HCT116 (cell line): ENCODE measurements around the gene VAV2. TPM values are rescaled to one million over a fixed set of nuclear protein-coding genes. Genes with fewer than 3 reads are reported as not detected.

Source experiments
- ATAC-seq: fragments of 200-7000 bp; cut with Tn5 transposase; 2 replicates; pipeline ENCODE4 v1.9.1; 2020; ENCODE audit warnings: mild to moderate bottlenecking, moderate library complexity
- BruUV-seq: library from RNA; stranded (reverse); fragments of 400-500 nt; replicated peaks from 2 replicates; lab custom pipeline; 2021; lab: Mats Ljungman, UMichigan
- CTCF ChIA-PET: fragments of 300-600 bp; sonication (Branson Sonifier 250); formaldehyde crosslinking; loops from one replicate; lab custom pipeline; 2021; ENCODE audit warnings: antibody characterized with exemption; lab: Charles Lee
- POLR2A ChIA-PET: fragments of 300-600, 350-600 bp; sonication (Branson Sonifier 250); formaldehyde crosslinking; loops from one replicate; lab custom pipeline; 2021; ENCODE audit warnings: antibody characterized with exemption; lab: Charles Lee
- RAD21 ChIA-PET, 2 experiments: fragments of 300-600 bp; sonication (Branson Sonifier 250); formaldehyde crosslinking; loops; one replicate each; lab custom pipeline; 2023; ENCODE audit warnings: low total read pairs in 2 of 2; ENCODE audit not compliant: uncharacterized antibody in 2 of 2, unreplicated experiment in 2 of 2, low non-redundant PET in 1 of 2; lab: Charles Lee
- DNase-seq: peaks from one replicate; pipeline ENCODE4 v3.0.0-alpha.2; 2010; ENCODE audit warnings: low read depth, low spot score
- H2AFZ ChIP-seq: fragments of 200-600 bp; shearing (Covaris generic), sonication (generic); 2 replicates; pipeline ENCODE4 v1.6.1; 2017; ENCODE audit warnings: low read depth, mixed run types, mixed read lengths, antibody characterized with exemption, low read length; ENCODE audit not compliant: poor library complexity, severe bottlenecking
- H3K27ac ChIP-seq: 2 replicates; pipeline ENCODE4 v1.5.1; 2012; ENCODE audit warnings: low read depth, low read length
- H3K27me3 ChIP-seq: fragments of 200-600 bp; sonication (generic); 2 replicates; pipeline ENCODE4 v1.6.1; 2016; ENCODE audit warnings: mixed run types, low read length, mixed read lengths; ENCODE audit not compliant: insufficient read depth
- H3K36me3 ChIP-seq, 2 experiments: fragments of 200-500 bp in 1 of 2; fragments of 200-600 bp in 1 of 2; sonication (Bioruptor generic) in 1 of 2; sonication (generic) in 1 of 2; 2 replicates each; pipeline versions ENCODE4 v1.5.1 to v1.6.1; 2014 to 2016; ENCODE audit warnings: low read length in 2 of 2, inconsistent platforms in 1 of 2, mixed read lengths in 1 of 2, mixed run types in 1 of 2; ENCODE audit not compliant: insufficient read depth in 2 of 2, control insufficient read depth in 1 of 2
- H3K4me1 ChIP-seq, 2 experiments: fragments of 200-600 bp in 1 of 2; sonication (generic) in 1 of 2; 2 replicates each; pipeline versions ENCODE4 v1.5.1 to v1.6.1; 2012 to 2017; ENCODE audit warnings: low read length in 2 of 2, inconsistent platforms in 1 of 2, mild to moderate bottlenecking in 1 of 2, mixed read lengths in 1 of 2, mixed run types in 1 of 2, moderate library complexity in 1 of 2; ENCODE audit not compliant: insufficient read depth in 2 of 2, control insufficient read depth in 1 of 2
- H3K4me2 ChIP-seq: fragments of 200-600 bp; sonication (generic); 2 replicates; pipeline ENCODE4 v1.6.1; 2017; ENCODE audit warnings: mixed run types, low read length, mixed read lengths
- H3K4me3 ChIP-seq, 2 experiments: fragments of 200-600 bp in 1 of 2; sonication (generic) in 1 of 2; replicated peaks in 1 of 2; 2 replicates each; pipeline ENCODE4 v1.5.1; 2011 to 2016; ENCODE audit warnings: low read length in 2 of 2, control low read depth in 1 of 2, low read depth in 1 of 2, mild to moderate bottlenecking in 1 of 2, mixed read lengths in 1 of 2, mixed run types in 1 of 2
- H3K79me2 ChIP-seq: fragments of 200-600 bp; sonication (generic); 2 replicates; pipeline ENCODE4 v1.6.1; 2017; ENCODE audit warnings: mild to moderate bottlenecking, mixed run types, low read length, moderate library complexity, mixed read lengths; ENCODE audit not compliant: insufficient read depth
- H3K9ac ChIP-seq: fragments of 200-600 bp; sonication (generic); 2 replicates; pipeline ENCODE4 v1.6.1; 2016; ENCODE audit warnings: low read length, mixed read lengths
- H3K9me2 ChIP-seq: fragments of 200-600 bp; sonication (generic), shearing (Covaris generic); 2 replicates; pipeline ENCODE4 v1.6.1; 2017; ENCODE audit warnings: mixed run types, mild to moderate bottlenecking, moderate library complexity; ENCODE audit not compliant: insufficient read depth
- H3K9me3 ChIP-seq, 2 experiments: fragments of 200-500 bp in 1 of 2; fragments of 200-600 bp in 1 of 2; sonication (Bioruptor generic) in 1 of 2; sonication (generic) in 1 of 2; 2 replicates each; pipeline ENCODE4 v1.6.1; 2014 to 2017; ENCODE audit warnings: low read length in 2 of 2, mixed read lengths in 2 of 2, inconsistent platforms in 1 of 2, low read depth in 1 of 2, mild to moderate bottlenecking in 1 of 2, mixed run types in 1 of 2, moderate library complexity in 1 of 2; ENCODE audit not compliant: control insufficient read depth in 1 of 2, insufficient read depth in 1 of 2
- H4K20me1 ChIP-seq: fragments of 200-600 bp; sonication (generic), shearing (Covaris generic); 2 replicates; pipeline ENCODE4 v1.6.1; 2017; ENCODE audit warnings: mixed run types, mild to moderate bottlenecking, moderate library complexity; ENCODE audit not compliant: insufficient read depth
- ATF3 ChIP-seq: IDR thresholded peaks from 2 replicates; pipeline ENCODE4 v1.6.1; 2012
- CEBPB ChIP-seq: IDR thresholded peaks from 2 replicates; pipeline ENCODE4 v1.6.1; 2012; ENCODE audit warnings: low read depth
- CTCF ChIP-seq, 3 experiments: fragments of 200-600 bp in 1 of 3; sonication (generic) in 1 of 3; IDR thresholded peaks in 2 of 3; conservative IDR thresholded peaks in 1 of 3; 2 replicates each; pipeline ENCODE4 v1.5.1; 2012 to 2017; ENCODE audit warnings: low read depth in 2 of 3, low read length in 2 of 3, antibody characterized with exemption in 1 of 3, borderline replicate concordance in 1 of 3, control low read depth in 1 of 3, mild to moderate bottlenecking in 1 of 3, mixed read lengths in 1 of 3, mixed run types in 1 of 3, moderate library complexity in 1 of 3; ENCODE audit not compliant: insufficient read depth in 1 of 3
- ELF1 ChIP-seq: IDR thresholded peaks from 2 replicates; pipeline ENCODE4 v1.6.1; 2012; ENCODE audit warnings: low read depth, borderline replicate concordance
- EZH2 ChIP-seq: fragments of 200-600 bp; sonication (generic); IDR thresholded peaks from 2 replicates; pipeline ENCODE4 v1.6.1; 2017; ENCODE audit warnings: antibody characterized with exemption, mixed run types
- FOSL1 ChIP-seq: IDR thresholded peaks from 2 replicates; pipeline ENCODE4 v1.6.1; 2012; ENCODE audit warnings: low read depth
- POLR2A ChIP-seq: IDR thresholded peaks from 2 replicates; pipeline ENCODE4 v1.7.0; 2011; ENCODE audit warnings: borderline replicate concordance; ENCODE audit not compliant: insufficient read depth, insufficient read length; ENCODE audit errors: extremely low read depth
- POLR2AphosphoS5 ChIP-seq: IDR thresholded peaks from 2 replicates; pipeline ENCODE4 v1.6.1; 2011; ENCODE audit warnings: mild to moderate bottlenecking, low read depth, low read length, moderate library complexity
- REST ChIP-seq: IDR thresholded peaks from 2 replicates; pipeline ENCODE4 v1.6.1; 2012; ENCODE audit warnings: low read depth
- SP1 ChIP-seq: IDR thresholded peaks from 2 replicates; pipeline ENCODE4 v1.6.1; 2012; ENCODE audit warnings: low read depth
- ZFX ChIP-seq: fragments of 450-650 bp; IDR thresholded peaks from 2 replicates; pipeline ENCODE4 v1.6.1; 2017
- ZNF274 ChIP-seq: fragments of 200-500 bp; sonication (Bioruptor generic); IDR thresholded peaks from 2 replicates; pipeline ENCODE4 v1.6.1; 2014; ENCODE audit warnings: mild to moderate bottlenecking, low read depth, low read length, inconsistent platforms
- intact Hi-C: fragments of 100-400 bp; cut with micrococcal nuclease; formaldehyde crosslinking; loops from 2 replicates; pipeline ENCODE4 v1.10.0; 2022
- total RNA-seq: library from RNA; stranded (reverse); gene quantifications from one replicate; pipeline ENCODE4 v1.2.1, GENCODE V29; 2021; ENCODE audit not compliant: unreplicated experiment

The VAV2 gene
- total RNA-seq, 1 experiment from 2014 or later: 33.2 TPM

GRCh38 chr9:134035041-134036039, 43.2 kb upstream of the VAV2 start:
- Histone ChIP-seq H3K79me2 (no peaks in the 10 kb centered on the region), H3K36me3 (peaks cover 14 to 17% of the 10 kb centered on the region in 2 experiments; a peak in 2 of 4 replicates), H2AFZ (no peak overlapping the region), H3K27ac (no peak overlapping the region), H3K9me3 (no peaks in the 10 kb centered on the region), H3K4me3 (no peak overlapping the region), H3K9me2 (no peaks in the 10 kb centered on the region), H3K9ac (no peak overlapping the region), H3K4me2 (no peak overlapping the region), H3K4me1 (no peaks in the 10 kb centered on the region), H4K20me1 (no peaks in the 10 kb centered on the region), H3K27me3 (no peaks in the 10 kb centered on the region)
- TF ChIP-seq CEBPB (no peak), FOSL1 (no peak), POLR2A (no peak)
- intact Hi-C loops: no loop called here
- POLR2A ChIA-PET: no interaction called here
- DNase-seq: no peak
- ATAC-seq: no peak
- RAD21 ChIA-PET: no interaction called here
- BruUV-seq: no TSS peak
- CTCF ChIA-PET: no interaction called here

- intact Hi-C loops: no loop called here
- H3K36me3 ChIP-seq: peaks cover 14 to 17% of the 10 kb centered on the region in 2 experiments; a peak in 2 of 4 replicates
- RAD21 ChIA-PET: no interaction called here
- POLR2A ChIA-PET: no interaction called here
- no peaks in the 10 kb centered on the region for H3K79me2 ChIP-seq
- no peaks in the 10 kb centered on the region for H4K20me1 ChIP-seq
- H3K9ac ChIP-seq: no peak overlapping the region
- H3K9me2 ChIP-seq: no peaks in the 10 kb centered on the region
- DNase-seq (no peak), ATAC-seq (no peak)
- CTCF ChIA-PET: no interaction called here
- no peak overlapping the region for H3K4me2 ChIP-seq
- H3K4me1 ChIP-seq: no peaks in the 10 kb centered on the region
- H3K9me3 ChIP-seq: no peaks in the 10 kb centered on the region
- no peak overlapping the region for H3K27ac ChIP-seq
- no peak overlapping the region for H2AFZ ChIP-seq
- H3K27me3 ChIP-seq: no peaks in the 10 kb centered on the region
- no TSS peak for BruUV-seq
- H3K4me3 ChIP-seq: no peak overlapping the region
- TF ChIP-seq ATF3: no peak
- no peak for TF ChIP-seq ELF1
- no peak for TF ChIP-seq REST
- no peak for TF ChIP-seq CTCF (IDR thresholded peaks at IDR 0.05 in 2 of 3, conservative IDR thresholded peaks at IDR 0.05 in 1 of 3; ENCODE audit: borderline replicate concordance in 1 of 3, insufficient read depth in 1 of 3, low read depth in 2 of 3, low read length in 2 of 3)
- TF ChIP-seq FOSL1: no peak
- no peak for TF ChIP-seq ZFX
- no peak for TF ChIP-seq SP1
- no peak for TF ChIP-seq ZNF274
- TF ChIP-seq EZH2: no peak
- no peak for TF ChIP-seq POLR2AphosphoS5
These were observed 42.3 kb upstream of the VAV2 start for GRCh38 chr9:134034215-134035040.
